Ramos (cell line): ENCODE data around the gene TUBGCP2.

ENCODE experiments used
- in situ Hi-C: fragments of 300-500 bp; cut with MboI; formaldehyde crosslinking; loops from one replicate; pipeline ENCODE4 v1.14.3; 2022; ENCODE audit warnings: low sequenced_read_pairs; ENCODE audit not compliant: unreplicated experiment

The TUBGCP2 gene

DNA sequence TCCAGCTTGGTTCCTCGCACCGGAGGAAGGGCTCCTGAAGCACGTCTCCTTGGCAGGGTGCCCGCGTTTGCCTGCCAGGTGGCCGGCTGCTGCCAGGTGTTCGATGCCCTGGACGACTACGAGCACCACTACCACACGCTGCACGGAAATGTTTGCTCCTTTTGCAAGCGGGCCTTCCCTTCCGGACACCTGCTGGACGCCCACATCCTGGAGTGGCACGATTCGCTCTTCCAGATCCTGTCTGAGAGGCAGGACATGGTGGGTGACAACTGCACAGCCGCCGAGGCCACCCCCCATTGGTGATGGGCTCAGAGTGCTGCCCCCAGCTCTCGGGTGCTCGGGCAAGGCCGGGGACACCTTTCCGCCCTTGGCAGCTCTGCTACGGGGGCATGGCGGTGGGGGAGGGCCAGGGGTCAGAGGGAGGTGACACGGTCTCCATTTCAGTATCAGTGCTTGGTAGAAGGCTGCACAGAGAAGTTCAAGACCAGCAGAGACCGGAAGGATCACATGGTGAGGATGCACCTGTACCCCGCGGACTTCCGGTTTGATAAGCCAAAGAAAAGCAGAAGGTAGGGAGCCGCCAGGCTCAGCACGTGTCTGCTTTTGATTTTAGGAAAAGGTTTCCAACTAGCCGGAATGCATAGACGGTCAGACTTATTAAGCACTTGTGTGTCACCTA lies 1.2 kb upstream of the TUBGCP2 start:
- in situ Hi-C loops = no loop called here

DNA sequence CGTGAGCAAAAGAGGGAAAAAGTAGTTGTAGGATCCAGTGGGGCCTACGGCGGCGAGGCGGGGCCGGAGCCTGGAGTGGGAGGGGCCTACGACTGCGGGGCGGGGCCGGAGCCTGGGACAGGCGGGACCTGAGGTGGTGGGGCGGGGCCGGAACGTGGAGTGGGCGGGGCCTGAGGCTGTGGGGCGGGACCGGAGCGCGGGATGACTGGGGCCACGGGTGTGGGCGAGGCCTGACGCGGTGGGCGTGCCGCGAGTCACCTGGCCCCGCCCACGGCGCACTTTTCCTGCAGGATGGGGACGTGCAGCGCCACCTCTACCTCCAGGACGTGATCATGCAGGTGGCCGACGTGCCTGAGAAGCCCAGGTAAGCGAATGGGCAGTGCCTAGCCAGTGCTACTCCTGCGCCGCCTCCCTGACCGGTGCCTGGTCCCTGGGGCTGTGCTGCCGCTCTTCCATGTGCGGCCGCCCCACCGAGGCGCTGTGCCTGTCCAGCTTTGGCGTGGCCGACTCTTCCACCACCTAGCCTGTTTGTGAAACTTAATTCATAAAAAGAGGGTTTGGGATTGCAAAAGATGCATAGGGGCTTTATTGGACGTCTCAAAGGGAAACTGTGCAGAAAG lies 538 bp upstream of the TUBGCP2 start:
- in situ Hi-C loops = no loop called here

DNA sequence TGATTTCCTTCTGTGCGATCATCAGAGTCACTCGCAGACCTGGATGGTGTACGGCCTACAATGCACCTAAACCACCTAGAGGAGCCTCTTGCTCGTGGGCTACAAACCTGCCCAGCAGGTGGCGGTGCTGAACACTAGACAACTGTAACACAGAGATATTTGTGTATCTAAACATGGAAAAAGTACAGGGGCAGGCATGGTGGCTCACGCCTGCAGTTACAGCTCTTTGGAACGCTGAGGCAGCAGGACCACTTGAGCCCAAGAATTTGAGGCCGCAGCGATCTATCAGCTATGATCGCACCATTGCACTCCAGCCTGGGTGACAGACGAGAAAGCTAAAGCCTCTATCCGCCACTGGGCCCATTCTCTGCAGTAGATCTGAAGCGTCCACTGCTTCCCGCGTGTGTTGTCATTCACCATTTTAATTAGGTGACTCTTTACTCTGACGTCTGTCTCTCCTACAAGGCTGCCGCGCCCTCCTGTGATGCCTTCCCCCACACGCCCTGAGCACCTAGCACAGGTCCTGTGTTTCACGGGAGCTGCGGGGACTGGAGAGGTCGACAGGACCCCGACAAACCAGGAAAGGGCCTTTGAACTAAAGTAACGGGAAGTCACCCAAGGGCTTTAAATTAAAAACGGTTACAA lies 774 bp downstream of the TUBGCP2 start:
- in situ Hi-C loops = no loop called here

DNA sequence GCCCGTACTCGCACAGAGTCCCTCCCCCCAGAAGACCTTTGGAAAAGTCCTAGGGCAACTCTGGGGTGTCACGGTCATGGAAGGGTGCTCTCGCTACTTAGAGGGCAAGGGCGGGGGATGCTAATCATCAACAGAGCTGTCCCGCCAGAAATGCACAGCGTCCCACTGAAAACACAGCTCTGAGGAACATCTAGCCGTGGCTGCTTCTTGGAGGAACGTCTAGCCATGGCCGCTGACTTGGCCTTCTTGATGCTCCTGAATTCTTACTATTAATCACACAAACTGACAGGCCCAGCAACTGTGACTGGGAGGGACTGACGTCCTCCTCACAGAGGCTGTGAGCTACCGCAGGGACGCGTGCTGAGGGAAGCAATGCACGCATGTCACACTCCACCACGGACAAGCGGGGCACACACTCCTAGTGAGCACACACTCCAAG lies 1.7 kb downstream of the TUBGCP2 start:
- in situ Hi-C loops = no loop called here

DNA sequence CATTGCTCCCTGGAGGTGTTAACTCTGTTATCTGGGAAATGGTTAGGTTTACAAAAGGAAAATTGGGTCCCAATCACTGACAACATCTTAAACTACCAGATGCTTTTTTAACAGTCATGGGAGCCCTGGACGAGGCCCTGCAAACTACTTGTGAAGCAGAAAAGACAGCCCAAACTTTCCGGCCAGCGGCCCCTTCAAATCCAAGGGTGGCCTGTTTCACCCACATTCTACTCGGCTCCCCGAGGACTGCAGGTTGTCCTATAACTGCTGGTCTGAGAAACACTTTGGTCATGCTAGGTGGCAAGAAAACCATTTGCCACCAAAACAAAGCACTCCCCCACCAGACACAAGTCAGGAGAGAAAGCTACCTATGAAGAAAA lies 2.6 kb downstream of the TUBGCP2 start:
- in situ Hi-C loops = no loop called here

DNA sequence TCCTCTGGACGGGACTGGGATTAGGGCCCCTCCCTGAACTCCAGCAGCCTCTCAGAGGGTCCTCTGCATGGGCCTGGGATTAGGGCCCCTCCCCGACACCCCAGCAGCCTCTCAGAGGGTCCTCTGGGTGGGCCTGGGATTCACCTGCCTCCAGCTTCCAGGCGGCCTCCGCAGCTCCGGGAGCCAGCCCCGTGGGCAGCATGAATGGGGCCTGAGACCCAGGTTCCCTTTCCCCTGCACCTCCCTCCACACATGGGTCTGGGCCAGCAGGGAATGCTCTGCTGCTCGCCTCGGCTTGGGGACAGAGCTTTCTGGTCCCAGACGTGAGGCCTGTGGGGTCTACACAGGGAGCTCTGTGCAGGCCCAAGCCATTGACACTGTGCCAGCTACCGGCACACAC lies 5.5 kb downstream of the TUBGCP2 start:
- in situ Hi-C loops = no loop called here

DNA sequence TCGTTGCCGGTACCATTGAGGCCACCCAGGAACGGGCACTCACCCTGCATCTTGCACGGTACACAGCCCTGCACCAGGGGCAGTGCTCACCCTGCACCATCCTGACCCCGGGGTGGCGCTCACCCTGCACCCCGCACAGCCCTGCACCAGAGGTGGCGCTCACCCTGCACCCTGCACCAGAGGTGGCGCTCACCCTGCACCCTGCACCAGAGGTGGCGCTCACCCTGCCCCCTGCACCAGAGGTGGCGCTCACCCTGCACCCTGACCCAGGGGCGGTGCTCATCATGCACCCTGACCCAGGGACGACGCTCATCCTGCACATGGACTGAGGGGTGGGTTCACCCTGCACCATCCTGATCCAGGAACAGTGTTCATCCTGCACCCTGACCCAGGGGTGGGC lies 6.4 kb downstream of the TUBGCP2 start:
- in situ Hi-C loops = no loop called here

DNA sequence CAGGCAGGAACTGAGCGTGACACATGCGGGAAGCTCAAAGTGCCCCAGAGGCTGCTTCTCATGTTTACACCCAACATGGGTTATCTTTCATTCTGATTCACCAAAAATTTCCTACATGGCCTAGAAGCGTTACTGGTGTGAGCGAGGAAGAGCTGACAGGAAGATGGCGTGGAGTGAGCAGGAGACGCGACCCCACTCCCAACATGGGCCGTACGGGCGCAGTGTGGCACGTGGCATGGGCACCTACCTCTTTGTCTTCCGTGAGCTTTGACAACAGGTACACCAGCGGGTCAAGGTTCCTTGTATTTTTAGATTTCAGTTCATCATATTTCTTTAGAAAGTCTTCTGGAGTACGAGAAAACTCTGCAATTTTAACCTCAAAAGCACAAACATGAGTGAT lies 8.9 kb downstream of the TUBGCP2 start:
- in situ Hi-C loops = no loop called here

DNA sequence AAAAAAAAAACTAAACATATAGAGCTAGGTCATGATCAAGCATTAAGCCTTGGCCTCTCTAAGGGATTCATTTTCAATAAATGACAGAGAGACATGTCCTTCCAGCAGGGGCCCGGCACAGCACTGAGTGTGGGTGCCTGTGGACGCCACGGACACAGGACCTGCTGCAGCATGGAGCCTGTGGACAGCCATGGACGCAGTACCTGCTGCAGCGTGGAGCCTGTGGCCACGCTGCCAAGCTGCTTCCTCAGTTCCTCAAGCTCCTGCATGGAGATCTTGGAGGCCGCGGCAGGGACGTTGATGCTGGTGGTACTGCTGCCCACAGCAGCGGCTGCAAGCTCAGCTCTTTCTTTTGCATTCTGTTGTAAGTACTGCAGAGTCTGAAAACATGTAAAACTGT lies 9.4 kb downstream of the TUBGCP2 start:
- in situ Hi-C loops = no loop called here

DNA sequence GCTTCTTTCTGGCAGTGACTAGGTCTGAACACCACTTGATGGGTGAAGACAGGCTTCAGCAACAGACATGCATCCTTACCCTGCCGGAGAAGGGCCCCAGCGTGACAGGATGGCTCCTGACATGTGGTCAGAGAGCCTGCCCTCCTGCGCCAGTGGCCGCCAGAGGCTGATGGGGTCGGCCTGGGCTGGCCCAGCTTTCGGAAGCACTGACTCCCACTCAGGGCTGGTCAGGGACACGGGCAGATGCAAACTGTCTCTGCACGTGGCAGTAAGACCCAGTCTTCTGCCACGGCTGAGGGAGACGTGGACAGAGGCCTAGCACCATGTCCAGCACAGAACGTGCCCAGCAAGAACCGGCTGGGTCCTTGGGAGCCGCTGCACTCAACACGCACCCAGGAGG lies 10.2 kb downstream of the TUBGCP2 start:
- in situ Hi-C loops = no loop called here

DNA sequence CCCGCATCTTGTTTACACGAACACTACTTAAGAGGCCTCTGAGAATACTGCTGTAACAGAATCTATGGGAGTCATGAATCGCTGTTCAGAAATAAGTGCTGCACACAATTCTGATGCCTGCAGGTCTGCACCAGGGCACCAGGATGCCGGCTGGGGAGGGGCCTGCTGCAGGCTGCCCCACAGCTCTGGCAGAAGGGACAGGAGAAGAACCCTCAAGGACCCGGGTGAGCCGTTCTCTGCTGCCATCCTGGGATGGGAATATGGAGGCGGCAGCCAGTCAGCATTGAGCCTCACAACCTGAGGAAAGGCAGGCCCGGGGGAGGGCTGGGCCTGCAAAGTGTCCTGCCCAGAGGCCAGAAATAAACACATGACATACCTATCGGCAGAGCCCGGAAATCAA lies 11.2 kb downstream of the TUBGCP2 start:
- in situ Hi-C loops = no loop called here

DNA sequence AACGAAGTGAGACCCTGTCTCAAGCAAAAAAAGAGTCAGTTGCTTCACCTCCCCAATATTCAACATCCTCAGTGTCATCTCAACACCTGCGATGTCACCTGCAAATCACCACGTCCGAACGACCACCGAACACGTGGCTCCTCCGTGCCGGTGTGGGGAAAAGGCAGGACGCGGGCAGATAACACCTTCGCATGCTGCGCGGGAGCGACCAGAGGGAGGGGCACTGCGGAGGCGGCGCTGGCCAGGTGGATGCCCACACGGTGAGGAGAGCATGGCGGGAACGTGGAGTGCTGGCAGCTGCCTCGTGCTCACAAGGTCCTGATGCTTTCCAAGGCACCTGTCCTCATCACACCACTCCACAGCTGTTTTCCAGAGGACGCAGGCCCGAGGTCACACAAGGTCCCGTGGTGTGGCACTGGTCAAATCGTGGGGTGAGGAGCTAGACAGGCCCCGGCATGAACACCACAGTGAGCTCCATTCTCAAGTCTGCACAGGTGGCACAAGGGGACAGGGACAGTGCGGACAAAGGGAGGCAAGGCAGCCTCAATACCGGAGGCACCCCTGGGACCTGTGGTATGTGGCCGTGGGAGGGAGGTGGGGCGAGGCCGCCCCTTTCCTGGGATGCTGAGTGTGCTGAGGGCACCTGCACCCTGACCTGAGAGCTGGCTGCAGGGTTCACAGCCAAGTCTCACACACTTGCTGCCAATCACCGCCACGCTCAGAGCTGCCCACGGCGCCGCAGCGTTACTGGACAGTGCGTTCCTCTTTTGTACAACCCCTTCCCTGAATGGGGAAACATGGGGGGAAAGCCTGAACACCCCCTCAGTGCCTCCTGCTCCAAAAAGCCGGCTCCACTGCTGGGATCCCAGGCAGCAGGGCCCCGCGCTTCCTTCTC lies 13.0 kb downstream of the TUBGCP2 start:
- in situ Hi-C loops = no loop called here

DNA sequence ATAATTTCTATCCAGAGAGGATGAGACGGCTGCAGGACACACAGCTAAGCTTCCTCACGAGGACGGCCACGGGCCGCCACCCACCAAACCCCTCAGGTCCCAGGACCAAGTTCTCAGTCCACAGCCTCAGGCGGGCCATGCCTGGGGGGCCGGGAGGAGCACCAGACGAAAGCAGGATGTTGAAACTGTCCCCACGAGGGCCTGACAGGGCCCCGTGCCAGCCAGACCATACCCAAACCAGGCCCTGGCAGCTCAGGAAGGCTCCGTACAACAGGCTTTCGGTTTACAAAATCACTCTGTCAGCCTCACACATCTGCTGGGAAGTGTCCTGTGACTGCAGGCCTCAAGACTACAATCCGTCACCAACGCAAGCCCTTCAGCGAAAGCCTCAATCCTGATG lies 14.5 kb downstream of the TUBGCP2 start:
- in situ Hi-C loops = no loop called here

DNA sequence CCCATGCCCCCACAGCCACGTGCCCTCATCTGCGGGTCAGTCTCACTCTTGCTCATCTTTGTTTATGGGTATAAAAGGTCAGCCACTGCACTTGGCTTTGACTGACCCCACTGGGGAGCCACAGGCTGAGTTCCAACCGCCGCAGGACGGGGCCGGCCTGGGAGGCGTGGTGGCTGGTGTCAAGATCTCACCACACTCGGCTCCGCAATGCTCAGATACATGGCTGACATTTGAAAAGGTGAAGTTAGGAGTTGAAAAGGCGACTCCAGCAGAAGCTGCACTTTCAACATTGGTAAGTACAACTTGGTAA lies 14.9 kb downstream of the TUBGCP2 start:
- in situ Hi-C loops = no loop called here

DNA sequence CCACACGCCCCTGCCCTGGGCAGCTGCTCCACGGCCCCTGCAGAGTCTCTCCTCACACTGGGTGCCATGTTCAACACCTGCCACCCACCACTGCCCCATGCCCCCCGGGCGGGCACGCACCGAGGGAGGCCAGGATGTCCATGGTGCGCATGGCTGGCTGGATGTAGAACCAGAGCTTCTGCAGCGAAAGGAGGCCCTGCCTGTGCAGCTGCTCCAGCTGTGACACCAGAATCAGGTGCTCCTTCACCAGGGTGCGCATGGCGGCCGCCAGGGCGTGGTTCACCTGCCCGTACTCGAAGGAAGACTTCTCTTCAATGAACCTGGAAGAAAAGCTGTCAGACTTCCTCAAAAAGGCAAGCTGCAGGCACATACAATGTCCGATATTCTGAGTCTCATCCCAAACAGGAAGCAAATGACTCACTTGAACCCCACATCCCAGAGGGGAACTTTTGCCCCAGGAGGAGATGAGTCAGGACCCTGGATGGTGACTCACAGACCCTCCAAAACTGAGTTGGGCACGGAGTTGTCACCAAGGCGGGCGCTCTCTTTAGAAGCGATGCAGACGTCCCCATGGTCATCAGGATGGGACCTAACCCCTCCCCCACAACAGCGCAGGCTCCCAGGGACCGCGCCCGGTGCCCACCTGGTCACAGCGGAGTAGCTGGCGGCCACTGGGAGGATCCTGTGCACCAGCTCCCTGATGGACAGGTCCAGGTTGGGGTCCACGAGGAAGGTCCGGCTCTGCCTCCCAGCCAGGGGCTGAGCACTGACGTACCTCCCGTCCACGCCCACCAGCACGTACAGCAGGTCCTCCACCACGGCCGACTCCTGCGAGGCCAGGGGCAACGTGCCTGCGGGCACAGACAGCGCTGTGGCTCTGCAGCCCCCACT lies 15.5 kb downstream of the TUBGCP2 start:
- in situ Hi-C loops = no loop called here

DNA sequence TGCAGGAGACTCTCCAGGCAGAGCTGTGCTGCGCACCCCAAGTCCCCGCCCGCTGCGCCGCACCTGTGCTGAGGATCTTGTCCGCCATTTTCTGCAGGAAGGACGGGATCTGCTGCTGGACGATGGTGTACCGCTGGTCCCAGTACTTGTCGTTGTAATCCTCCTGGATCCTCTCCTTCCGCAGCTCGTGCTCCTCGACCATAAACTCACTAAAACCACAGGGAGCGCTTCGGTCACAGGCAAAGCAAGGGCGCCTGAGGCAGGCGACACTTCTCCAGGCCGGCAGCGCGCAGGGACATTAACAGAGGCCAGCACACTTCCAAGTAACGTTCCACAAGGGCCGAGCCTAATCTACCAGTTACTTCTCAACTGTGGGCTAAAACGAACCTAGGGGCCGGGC lies 18.9 kb downstream of the TUBGCP2 start:
- in situ Hi-C loops = no loop called here

DNA sequence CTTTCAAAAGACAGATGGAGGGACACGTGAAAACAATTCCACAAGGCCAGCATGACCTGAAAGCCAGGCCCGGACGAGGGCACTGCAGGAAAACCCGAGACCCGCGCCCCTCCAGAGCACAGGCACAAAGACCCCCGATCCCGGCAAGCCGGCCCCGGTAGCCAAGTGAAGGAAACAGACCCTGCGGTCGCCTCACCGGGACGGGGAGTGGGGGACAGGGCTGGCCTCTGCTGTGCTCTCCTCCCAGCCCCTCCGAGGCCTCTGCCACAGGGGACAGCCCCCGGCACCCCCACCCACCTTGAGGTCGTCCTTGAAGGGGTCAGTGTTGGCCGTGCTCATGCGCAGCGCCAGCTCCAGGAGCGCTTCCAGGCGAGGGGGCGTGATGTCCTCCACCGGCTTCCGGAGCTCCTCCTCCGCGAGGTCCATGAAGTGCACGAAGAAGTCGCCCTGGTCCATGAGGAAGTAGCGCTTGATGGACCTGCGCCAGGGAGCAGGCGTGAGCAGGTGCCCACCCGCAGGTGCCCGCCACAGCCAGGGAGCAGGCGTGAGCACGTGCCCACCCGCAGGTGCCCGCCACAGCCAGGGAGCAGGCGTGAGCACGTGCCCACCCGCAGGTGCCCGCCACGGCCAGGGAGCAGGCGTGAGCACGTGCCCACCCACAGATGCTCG lies 20.7 kb downstream of the TUBGCP2 start:
- in situ Hi-C loops = no loop called here

DNA sequence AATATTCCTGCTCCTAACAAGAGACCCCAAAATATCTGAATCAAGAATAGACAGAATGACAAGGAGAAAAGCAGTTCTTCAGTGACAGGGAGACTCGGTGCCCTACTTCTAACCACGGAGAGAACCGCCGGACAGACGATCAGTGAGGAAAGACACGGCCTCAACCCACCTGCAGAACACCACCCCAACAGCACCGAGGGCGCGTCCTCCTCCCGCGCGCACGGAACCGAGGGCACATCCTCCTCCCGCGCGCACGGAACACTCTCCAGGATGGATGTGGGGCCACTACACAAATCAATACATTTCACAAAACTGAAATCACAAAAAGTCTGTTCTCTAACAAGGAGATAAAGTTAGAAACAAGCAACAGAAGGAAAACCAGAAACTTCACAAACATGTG lies 22.3 kb downstream of the TUBGCP2 start:
- in situ Hi-C loops = no loop called here

DNA sequence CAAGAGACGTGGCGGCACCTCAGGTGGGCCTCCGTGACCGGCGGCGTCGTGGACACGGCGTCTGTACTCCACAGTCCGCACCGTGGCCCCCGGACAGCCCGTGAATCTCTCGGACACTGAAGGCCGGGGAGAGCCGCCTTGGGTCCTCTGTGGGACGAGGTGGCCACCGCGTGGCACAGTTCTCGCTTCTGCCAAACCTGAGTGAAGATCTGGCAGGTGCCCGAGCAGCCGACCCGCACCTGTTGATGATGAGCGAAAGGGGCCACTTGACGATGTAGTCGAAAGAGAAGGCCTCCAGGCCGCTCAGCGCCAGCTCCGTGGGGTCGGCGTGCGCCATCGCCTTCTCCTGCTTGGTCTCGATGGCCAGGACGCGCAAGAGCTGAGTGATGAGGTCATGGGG lies 23.5 kb downstream of the TUBGCP2 start:
- in situ Hi-C loops = no loop called here

DNA sequence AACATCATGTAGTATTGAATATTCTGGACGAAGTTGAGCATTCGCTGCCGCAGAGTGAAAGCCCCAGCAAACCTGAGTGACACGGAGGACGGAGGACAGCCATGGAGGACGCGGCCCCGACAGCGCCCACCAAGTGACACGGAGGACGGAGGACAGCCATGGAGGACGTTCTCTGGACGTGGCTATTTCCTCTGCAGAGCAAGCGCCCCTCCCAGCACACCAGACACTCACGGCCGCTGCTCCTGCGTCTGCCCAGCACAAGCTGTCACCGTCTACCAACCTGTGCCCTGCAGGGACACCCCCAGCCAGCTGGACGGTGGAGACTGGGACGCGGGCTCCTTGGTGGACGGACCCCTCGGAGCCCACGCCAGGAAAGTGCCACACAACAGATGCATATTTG lies 24.7 kb downstream of the TUBGCP2 start:
- in situ Hi-C loops = no loop called here
